G401.6 (cell line): ENCODE results near the gene RFC5.
"Not testable (repeated sequence)": the region's sequence is repeated elsewhere in the genome, so short reads cannot be mapped to it uniquely, and the experiment has no call there.

ENCODE experiments used
- FAIRE-seq: peaks from 2 replicates; lab custom pipeline; 2012; peaks lifted over from hg19 to GRCh38; lab: Jason Lieb, UNC

The RFC5 gene

GRCh38 chr12:118052324-118053070 is 36.0 kb downstream of the RFC5 start:
- FAIRE-seq: no peak

- no peak for FAIRE-seq
Measured at GRCh38 chr12:118053071-118053985, 36.8 kb downstream of the RFC5 start.

- no peak for FAIRE-seq
Measured at GRCh38 chr12:118055144-118055557, 38.6 kb downstream of the RFC5 start.

GRCh38 chr12:118055865-118056773 is 39.6 kb downstream of the RFC5 start:
- FAIRE-seq: no peak

- FAIRE-seq: no peak
Measured at GRCh38 chr12:118058227-118058626, 41.7 kb downstream of the RFC5 start.

GRCh38 chr12:118058881-118059280 is 42.4 kb downstream of the RFC5 start:
- no peak for FAIRE-seq

- no peak for FAIRE-seq
Measured at GRCh38 chr12:118059341-118060191, 43.1 kb downstream of the RFC5 start.

GRCh38 chr12:118060301-118061010 is 44.0 kb downstream of the RFC5 start:
- FAIRE-seq: no peak

- no peak for FAIRE-seq
Measured at GRCh38 chr12:118061011-118061872, 44.7 kb downstream of the RFC5 start, which contains the start of gene WSB2. WSB2 (minus strand) TSS chr12:118061179; CDS start chr12:118061048, 131 bp downstream.

GRCh38 chr12:118061873-118062843 is 45.7 kb downstream of the RFC5 start:
- no peak for FAIRE-seq

GRCh38 chr12:118063576-118064391 is 47.3 kb downstream of the RFC5 start:
- FAIRE-seq: no peak

GRCh38 chr12:118064608-118065007 is 48.1 kb downstream of the RFC5 start:
- no peak for FAIRE-seq

- no peak for FAIRE-seq
Measured at GRCh38 chr12:118065380-118065779, 48.9 kb downstream of the RFC5 start.

- FAIRE-seq: no peak
Measured at GRCh38 chr12:118068445-118068844, 51.9 kb downstream of the RFC5 start.

- no peak for FAIRE-seq
Measured at GRCh38 chr12:118070650-118071049, 54.1 kb downstream of the RFC5 start.

GRCh38 chr12:118073768-118074167 is 57.3 kb downstream of the RFC5 start:
- no peak for FAIRE-seq

- FAIRE-seq: not testable (repeated sequence)
Measured at GRCh38 chr12:118081521-118081920, 65.0 kb downstream of the RFC5 start.
